Neutrophil (primary cell): ENCODE results near the gene C1orf105.

ENCODE experiments used
- H3K27ac ChIP-seq: fragments of 200-600 bp; sonication (generic); 2 replicates; pipeline ENCODE4 v1.5.1; 2016; ENCODE audit warnings: mild to moderate bottlenecking, moderate library complexity
- H3K27me3 ChIP-seq: fragments of 200-600 bp; sonication (generic); 2 replicates; pipeline ENCODE4 v1.6.0; 2016; ENCODE audit warnings: mild to moderate bottlenecking
- H3K36me3 ChIP-seq: fragments of 200-600 bp; sonication (generic); 2 replicates; pipeline ENCODE4 v1.5.1; 2017
- H3K4me1 ChIP-seq, 2 experiments: fragments of 200-600 bp in 1 of 2; sonication (generic) in 1 of 2; 1 replicate in 1 of 2; 2 replicates in 1 of 2; pipeline versions ENCODE4 v1.5.1 to v1.6.1; 2013 to 2016; ENCODE audit warnings: low read depth in 1 of 2, low read length in 1 of 2, mild to moderate bottlenecking in 1 of 2, moderate library complexity in 1 of 2; ENCODE audit not compliant: control insufficient read depth in 1 of 2, insufficient read depth in 1 of 2
- H3K4me3 ChIP-seq, 2 experiments: fragments of 200-600 bp in 1 of 2; sonication (generic) in 1 of 2; 1 replicate in 1 of 2; 2 replicates in 1 of 2; pipeline ENCODE4 v1.5.1; 2013 to 2016; ENCODE audit warnings: low read depth in 1 of 2, low read length in 1 of 2, mild to moderate bottlenecking in 1 of 2, moderate library complexity in 1 of 2
- H3K9me3 ChIP-seq: fragments of 200-600 bp; sonication (generic); 2 replicates; pipeline ENCODE4 v1.5.1; 2016
- CTCF ChIP-seq: fragments of 200-600 bp; sonication (generic); IDR thresholded peaks from 2 replicates; pipeline ENCODE4 v1.5.1; 2016; ENCODE audit warnings: antibody characterized with exemption

Gene C1orf105

GRCh38 chr1:172457479-172458130 lies 37.1 kb downstream of the C1orf105 start:
- Histone ChIP-seq H3K4me3 (no peak overlapping the region), H3K9me3 (no peaks in the 10 kb centered on the region), H3K27me3 (no peaks in the 10 kb centered on the region), H3K36me3 (no peaks in the 10 kb centered on the region), H3K4me1 (peaks cover 8 to 12% of the 10 kb centered on the region in 2 experiments), H3K27ac (no peak overlapping the region)
- TF ChIP-seq CTCF, result no peak

GRCh38 chr1:172460177-172460576 lies 39.7 kb downstream of the C1orf105 start:
- no peaks in the 10 kb centered on the region for H3K9me3 ChIP-seq
- no peak for TF ChIP-seq CTCF

GRCh38 chr1:172460887-172461315 lies 40.4 kb downstream of the C1orf105 start:
- H3K27me3 ChIP-seq, result no peaks in the 10 kb centered on the region
- H3K9me3 ChIP-seq, result no peaks in the 10 kb centered on the region
- TF ChIP-seq CTCF, result no peak
- H3K4me3 ChIP-seq, result no peak overlapping the region
- H3K27ac ChIP-seq, result no peak overlapping the region
- H3K4me1 ChIP-seq, result peaks cover 6 to 15% of the 10 kb centered on the region in 2 experiments
- no peaks in the 10 kb centered on the region for H3K36me3 ChIP-seq

More at GRCh38 chr1:172460177-172460576, 39.7 kb downstream of the C1orf105 start:
- Histone ChIP-seq H3K27me3 (no peaks in the 10 kb centered on the region), H3K36me3 (no peaks in the 10 kb centered on the region), H3K4me3 (no peak overlapping the region), H3K27ac (no peak overlapping the region), H3K4me1 (peaks cover 9 to 15% of the 10 kb centered on the region in 2 experiments)

GRCh38 chr1:172465617-172466016 lies 45.1 kb downstream of the C1orf105 start:
- Histone ChIP-seq H3K4me3 (no peak overlapping the region), H3K27ac (no peak overlapping the region), H3K27me3 (no peaks in the 10 kb centered on the region), H3K9me3 (no peaks in the 10 kb centered on the region), H3K4me1 (peaks cover 17 to 22% of the 10 kb centered on the region in 2 experiments), H3K36me3 (no peaks in the 10 kb centered on the region)
- TF ChIP-seq CTCF, result no peak

GRCh38 chr1:172466795-172467407 lies 46.4 kb downstream of the C1orf105 start:
- H3K27me3 ChIP-seq, result no peaks in the 10 kb centered on the region
- peaks cover 19 to 27% of the 10 kb centered on the region in 2 experiments for H3K4me1 ChIP-seq
- TF ChIP-seq CTCF, result no peak
- no peak overlapping the region for H3K27ac ChIP-seq
- no peaks in the 10 kb centered on the region for H3K9me3 ChIP-seq
- no peak overlapping the region for H3K4me3 ChIP-seq
- no peaks in the 10 kb centered on the region for H3K36me3 ChIP-seq
